Measurements from ENCODE around the gene KRTAP2-4.
"Not testable (repeated sequence)": the region's sequence is repeated elsewhere in the genome, so short reads cannot be mapped to it uniquely, and the experiment has no call there.

GRCh38 chr17:41040783-41041571 is 24.7 kb downstream of the KRTAP2-4 start, which contains the start of gene KRTAP1-1:
- TF ChIP-seq EP300 (IDR thresholded peaks at IDR 0.05; ENCODE audit: borderline replicate concordance), result 0 out of 2 replicates have a peak, but pooled peaks have one; percentile 9
- not testable (repeated sequence) for TF ChIP-seq REST (IDR thresholded peaks at IDR 0.05; ENCODE audit: low read depth); CREB1 (IDR thresholded peaks at IDR 0.05; ENCODE audit: low read depth); FOXM1 (IDR thresholded peaks at IDR 0.05; ENCODE audit: borderline replicate concordance, low read depth); YY1 (IDR thresholded peaks at IDR 0.05; ENCODE audit: low read depth); NFIC (IDR thresholded peaks at IDR 0.05); TEAD4 (IDR thresholded peaks at IDR 0.05); ZBTB7A (IDR thresholded peaks at IDR 0.05; ENCODE audit: low read depth); CEBPB (IDR thresholded peaks at IDR 0.05); USF1 (IDR thresholded peaks at IDR 0.05)

All from Ishikawa (cell line).